ENCODE data around the gene PRKAB1. TPM values are rescaled to one million over a fixed set of nuclear protein-coding genes. Genes with fewer than 3 reads are reported as not detected.

Gene PRKAB1
- total RNA-seq, 4 donors from 2014 or later = 50.3 to 119 (median 76.2) TPM

DNA sequence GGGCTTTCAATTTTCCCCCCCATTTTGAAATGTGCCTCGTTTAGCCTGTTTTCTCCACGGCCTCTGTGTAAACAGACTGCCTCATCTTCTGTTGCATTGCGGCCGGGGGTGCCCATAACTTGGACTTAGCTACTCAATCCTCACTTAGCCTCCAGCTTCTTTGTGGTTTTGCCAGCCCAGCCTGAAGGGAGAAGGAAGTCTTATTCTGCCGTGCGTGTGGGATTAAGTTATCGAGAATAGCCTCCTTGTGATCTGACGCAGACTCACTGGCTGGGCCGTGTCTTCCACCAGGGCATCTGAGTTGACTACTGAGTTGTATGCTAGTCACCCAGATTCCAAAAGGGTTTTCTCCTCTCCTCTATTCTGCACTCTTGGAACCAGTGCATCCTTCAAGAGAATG, 8.1 kb downstream of the PRKAB1 start:
- peaks cover 0 to 61% (median 10%) of the 10 kb centered on the region in 4 donors for H3K4me1 ChIP-seq
- no peaks in the 10 kb centered on the region for H3K27me3 ChIP-seq
- H3K36me3 ChIP-seq = peaks cover 0 to 100% (median 7%) of the 10 kb centered on the region in 3 donors
- peak overlapping the region in 1 of 4 donors; percentile 22 for H3K27ac ChIP-seq
- no peaks in the 10 kb centered on the region for H3K9me3 ChIP-seq
- no peak for TF ChIP-seq POLR2A (IDR thresholded peaks at IDR 0.05)
- TF ChIP-seq, protein P1, sequence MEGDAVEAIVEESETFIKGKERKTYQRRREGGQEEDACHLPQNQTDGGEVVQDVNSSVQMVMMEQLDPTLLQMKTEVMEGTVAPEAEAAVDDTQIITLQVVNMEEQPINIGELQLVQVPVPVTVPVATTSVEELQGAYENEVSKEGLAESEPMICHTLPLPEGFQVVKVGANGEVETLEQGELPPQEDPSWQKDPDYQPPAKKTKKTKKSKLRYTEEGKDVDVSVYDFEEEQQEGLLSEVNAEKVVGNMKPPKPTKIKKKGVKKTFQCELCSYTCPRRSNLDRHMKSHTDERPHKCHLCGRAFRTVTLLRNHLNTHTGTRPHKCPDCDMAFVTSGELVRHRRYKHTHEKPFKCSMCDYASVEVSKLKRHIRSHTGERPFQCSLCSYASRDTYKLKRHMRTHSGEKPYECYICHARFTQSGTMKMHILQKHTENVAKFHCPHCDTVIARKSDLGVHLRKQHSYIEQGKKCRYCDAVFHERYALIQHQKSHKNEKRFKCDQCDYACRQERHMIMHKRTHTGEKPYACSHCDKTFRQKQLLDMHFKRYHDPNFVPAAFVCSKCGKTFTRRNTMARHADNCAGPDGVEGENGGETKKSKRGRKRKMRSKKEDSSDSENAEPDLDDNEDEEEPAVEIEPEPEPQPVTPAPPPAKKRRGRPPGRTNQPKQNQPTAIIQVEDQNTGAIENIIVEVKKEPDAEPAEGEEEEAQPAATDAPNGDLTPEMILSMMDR (IDR thresholded peaks at IDR 0.05) = no peak
- DNase-seq = no peak
- H3K4me3 ChIP-seq = no peak overlapping the region

DNA sequence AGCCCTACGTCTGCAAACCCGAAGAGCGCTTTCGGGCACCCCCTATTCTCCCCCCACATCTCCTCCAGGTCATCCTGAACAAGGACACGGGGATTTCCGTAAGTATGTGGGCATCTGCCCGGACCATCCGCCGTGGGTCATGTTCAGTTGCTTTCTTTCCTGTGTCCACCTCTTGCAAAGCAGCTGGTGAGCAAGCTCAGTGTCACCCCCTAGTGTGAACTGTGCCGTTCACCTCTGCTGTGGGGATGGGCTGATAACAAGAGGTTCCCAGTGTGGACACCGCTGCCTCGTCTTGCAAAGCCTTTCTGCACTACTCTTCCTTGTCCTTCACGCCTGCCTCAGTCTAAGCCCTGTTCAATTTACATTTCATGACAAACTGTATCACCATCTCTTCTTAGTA, 8.6 kb downstream of the PRKAB1 start:
- DNase-seq = no peak
- no peak overlapping the region for H3K4me3 ChIP-seq
- TF ChIP-seq POLR2A (IDR thresholded peaks at IDR 0.05) = no peak
- TF ChIP-seq, protein P1 (IDR thresholded peaks at IDR 0.05) = no peak
- H3K36me3 ChIP-seq = peaks cover 0 to 94% (median 7%) of the 10 kb centered on the region in 3 donors
- H3K9me3 ChIP-seq = no peaks in the 10 kb centered on the region
- H3K4me1 ChIP-seq = peaks cover under 1 to 62% (median 10%) of the 10 kb centered on the region in 4 donors
- no peaks in the 10 kb centered on the region for H3K27me3 ChIP-seq
- H3K27ac ChIP-seq = peak overlapping the region in 1 of 4 donors; percentile 22

DNA sequence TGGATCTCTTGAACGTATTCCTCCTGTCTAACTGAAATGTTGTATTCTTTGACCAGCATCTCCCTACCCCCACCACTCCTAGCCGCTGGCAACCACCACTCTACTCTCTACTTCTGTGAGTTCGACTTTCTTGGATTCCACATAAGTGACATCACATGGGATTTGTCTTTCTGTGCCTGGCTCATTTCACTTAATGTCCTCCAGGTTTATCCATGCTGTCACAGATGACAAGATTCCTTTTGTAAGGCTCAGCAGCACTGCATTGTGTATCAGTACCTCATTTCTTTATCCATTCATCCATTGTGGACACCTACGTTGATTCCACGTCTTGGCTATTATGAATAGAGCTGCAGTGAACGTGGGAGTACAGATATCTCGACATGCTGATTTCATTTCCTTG, 10.5 kb downstream of the PRKAB1 start:
- peaks cover 10 to 63% (median 17%) of the 10 kb centered on the region in 4 donors for H3K4me1 ChIP-seq
- DNase-seq = no peak
- H3K27ac ChIP-seq = peak overlapping the region in 2 of 4 donors; percentile 59 to 82

DNA sequence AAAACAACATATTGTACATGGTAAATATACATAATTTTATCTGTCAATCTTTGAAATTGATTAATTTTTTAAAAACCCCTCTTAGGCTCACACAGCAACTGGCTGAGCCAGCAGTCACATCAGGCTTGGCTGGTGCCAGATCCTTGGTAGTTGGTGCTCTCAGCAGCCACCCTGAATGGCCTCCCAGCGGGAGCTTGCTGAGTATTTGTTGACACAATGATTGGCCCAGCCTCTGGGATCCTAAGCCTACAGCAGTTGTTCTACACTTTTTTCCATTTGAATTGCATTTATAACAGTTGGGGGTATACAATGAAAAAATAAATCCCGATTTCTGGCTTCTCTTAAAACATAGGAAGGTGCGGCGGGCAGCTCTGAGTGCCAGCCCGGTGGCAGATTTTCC, 11.1 kb downstream of the PRKAB1 start:
- TF ChIP-seq, protein P1 (IDR thresholded peaks at IDR 0.05) = no peak
- TF ChIP-seq POLR2A (IDR thresholded peaks at IDR 0.05) = no peak
- Histone ChIP-seq H3K36me3 (peaks cover 0 to 69% (median 7%) of the 10 kb centered on the region in 3 donors), H3K4me3 (no peak overlapping the region), H3K27me3 (no peaks in the 10 kb centered on the region), H3K4me1 (peaks cover 10 to 60% (median 16%) of the 10 kb centered on the region in 4 donors), H3K27ac (peak overlapping the region in 3 of 4 donors; percentile 59 to 82 (median 78)), H3K9me3 (no peaks in the 10 kb centered on the region)
- DNase-seq = no peak

More for the DNA sequence above, 10.5 kb downstream of the PRKAB1 start:
- Histone ChIP-seq H3K9me3 (no peaks in the 10 kb centered on the region), H3K36me3 (peaks cover 0 to 76% (median 7%) of the 10 kb centered on the region in 3 donors), H3K27me3 (no peaks in the 10 kb centered on the region), H3K4me3 (no peak overlapping the region)
- TF ChIP-seq, protein P1 (IDR thresholded peaks at IDR 0.05) = no peak
- TF ChIP-seq POLR2A (IDR thresholded peaks at IDR 0.05) = no peak

DNA sequence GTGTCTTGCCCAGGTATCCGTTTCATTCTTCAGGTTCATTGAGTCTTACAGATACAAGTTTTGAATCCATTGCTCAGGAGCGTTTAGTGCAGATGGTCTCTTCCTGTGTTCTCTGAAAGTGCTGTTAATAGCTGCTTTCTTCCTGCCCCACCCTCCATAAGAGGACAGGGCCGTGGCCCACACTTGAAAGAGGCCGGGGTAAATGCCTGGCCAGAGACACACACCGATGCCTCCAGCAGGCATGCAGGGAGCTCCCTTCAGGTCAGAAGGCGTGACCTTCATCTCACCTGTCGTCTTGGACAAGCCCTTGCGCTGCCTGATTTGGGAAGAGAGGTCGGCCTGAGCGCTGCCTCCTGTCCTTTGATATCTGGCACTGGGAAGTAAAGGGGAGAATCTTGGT, 11.6 kb downstream of the PRKAB1 start:
- no peak overlapping the region for H3K4me3 ChIP-seq
- H3K27ac ChIP-seq = peak overlapping the region in 3 of 4 donors; percentile 59 to 82 (median 78)
- DNase-seq = peak in 1 of 3 donors; percentile 48
- no peaks in the 10 kb centered on the region for H3K27me3 ChIP-seq
- no peaks in the 10 kb centered on the region for H3K9me3 ChIP-seq
- TF ChIP-seq POLR2A (IDR thresholded peaks at IDR 0.05) = no peak
- TF ChIP-seq, protein P1 (IDR thresholded peaks at IDR 0.05) = no peak
- peaks cover 10 to 55% (median 16%) of the 10 kb centered on the region in 4 donors for H3K4me1 ChIP-seq
- peaks cover 0 to 65% (median 7%) of the 10 kb centered on the region in 3 donors for H3K36me3 ChIP-seq

All from Peyer's patch (tissue), 4 donors.